ENCODE measurements around the gene OAS3.
"Not testable (repeated sequence)": the region's sequence is repeated elsewhere in the genome, so short reads cannot be mapped to it uniquely, and the experiment has no call there.

Gene OAS3

DNA sequence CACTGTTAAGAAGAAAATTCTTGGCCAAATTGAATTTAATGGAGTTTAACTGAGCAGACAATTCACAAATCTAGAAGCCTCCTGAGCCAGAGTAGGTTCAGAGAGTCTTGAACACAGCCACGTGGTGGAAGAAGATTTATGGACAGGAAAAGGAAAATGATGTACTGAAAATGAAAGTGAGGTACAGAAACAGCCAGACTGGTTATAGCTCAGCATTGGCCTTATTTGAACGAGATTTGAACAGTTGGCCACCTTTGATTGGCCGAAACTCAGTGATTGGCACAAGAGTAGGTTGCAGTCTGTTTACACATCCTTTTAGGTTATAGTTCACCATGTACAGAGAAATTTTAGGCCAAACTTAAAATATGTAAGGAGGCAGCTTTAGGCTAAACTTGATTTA lies 50.0 kb downstream of the OAS3 start:
- DNase-seq = no peak

DNA sequence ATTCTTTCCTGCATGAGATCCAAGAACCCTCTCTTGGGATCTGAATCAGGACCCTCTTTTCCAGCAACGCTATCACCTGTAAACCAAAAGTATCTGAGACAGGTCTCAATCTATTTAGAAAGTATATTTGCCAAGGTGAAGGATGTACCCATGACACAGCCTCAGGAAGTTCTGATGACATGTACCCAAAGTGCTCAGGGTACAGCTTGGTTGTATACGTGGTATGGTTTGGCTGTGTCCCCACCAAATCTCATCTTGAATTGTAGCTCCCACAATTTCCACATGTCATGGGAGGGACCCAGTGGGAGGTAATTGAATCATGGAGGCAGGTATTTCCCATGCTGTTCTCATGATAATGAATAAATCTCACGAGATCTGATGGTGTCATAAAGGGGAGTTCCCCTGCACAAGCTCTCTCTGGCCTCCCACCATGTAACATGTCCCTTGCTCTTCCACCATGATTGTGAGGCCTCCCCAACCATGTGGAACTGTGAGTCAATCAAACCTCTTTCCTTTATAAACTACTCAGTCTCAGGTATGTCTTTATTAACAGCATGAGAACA lies 50.6 kb downstream of the OAS3 start:
- not testable (repeated sequence) for DNase-seq

DNA sequence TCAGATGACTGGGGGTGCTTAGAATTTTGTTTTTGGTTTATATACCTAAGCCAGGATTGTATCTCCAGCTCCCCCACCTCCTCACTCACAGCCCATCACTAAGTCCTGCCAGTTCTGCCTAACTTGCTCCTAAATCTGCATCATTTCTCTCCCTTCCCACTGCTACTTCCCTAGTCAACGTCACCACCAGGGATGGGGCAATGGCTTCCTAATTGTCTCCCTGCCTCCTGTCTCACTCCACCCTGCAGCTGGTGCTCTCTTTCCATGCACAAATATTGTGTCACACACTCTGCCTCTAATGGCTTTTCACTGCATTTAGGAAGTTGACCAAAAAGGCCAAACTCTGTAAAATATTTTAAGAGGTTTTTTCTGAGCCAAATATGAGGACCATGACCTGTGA lies 51.5 kb downstream of the OAS3 start:
- no peak for DNase-seq

DNA sequence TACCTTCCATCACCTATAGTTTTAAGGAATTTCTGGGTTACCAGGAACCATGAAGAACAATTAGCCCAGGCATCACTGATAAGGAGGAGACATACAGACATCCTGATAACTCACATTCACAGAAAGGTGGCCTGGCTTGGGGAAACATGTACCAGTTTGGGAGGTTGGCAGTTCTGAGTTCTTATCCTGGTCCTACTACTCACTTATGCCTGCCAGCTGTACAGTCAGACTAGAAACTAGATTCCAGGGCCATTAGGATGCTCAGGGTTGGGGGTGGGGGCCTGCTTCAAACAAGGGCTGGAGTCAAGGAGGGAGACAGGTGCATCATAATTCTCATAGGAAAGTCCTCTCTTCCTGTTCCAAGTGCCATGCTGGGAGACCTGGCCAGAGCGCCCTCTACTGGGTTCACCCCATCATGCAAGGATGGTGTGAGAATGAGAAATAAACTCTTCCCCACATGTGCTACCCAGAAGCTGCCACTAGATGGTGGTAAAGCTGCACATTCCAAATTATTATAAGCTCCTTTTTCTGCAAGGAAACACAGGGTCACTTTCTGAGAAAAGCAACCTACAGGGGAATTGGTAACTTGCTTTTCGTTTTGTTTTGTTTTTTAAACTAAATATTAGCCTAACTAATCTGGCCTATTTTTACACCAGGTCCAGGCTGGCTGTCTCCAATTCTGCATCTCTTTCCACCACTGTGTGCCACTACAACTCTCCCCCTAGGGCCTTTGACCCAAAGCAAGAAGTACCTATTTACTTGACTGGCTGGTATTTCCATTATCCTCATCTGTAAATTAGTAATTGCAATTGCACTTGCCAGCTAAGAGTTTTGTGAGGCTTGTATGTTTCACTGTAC lies 54.5 kb downstream of the OAS3 start:
- peak; percentile 49 for DNase-seq

- DNase-seq = no peak
Measured at GRCh38 chr12:112995008-112995407, 56.7 kb downstream of the OAS3 start.

DNA sequence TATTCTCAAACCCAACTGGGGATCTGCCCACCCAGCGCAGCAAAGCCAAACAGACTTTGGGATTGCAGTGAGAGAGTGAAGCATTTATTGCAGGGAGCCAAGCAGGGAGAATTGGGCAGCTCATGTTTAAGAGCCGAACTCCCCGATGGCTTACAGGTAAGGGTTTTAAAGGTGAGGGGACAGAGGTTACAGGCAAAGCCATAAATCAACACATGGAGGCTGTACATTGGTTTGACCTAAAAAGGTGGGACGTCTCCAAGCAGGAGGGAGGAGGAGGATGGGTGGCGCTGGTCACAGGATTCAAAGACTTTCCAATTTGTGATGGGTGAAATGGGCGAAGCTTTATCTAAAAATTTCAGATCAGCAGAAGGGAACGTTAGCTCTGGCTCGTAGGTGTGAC lies 58.2 kb downstream of the OAS3 start:
- DNase-seq = no peak

- DNase-seq = no peak
Measured at GRCh38 chr12:112997506-112997905, 59.2 kb downstream of the OAS3 start.

GRCh38 chr12:112998987-112999767 lies 60.9 kb downstream of the OAS3 start:
- peak; percentile 82 for DNase-seq

GRCh38 chr12:113000433-113000832 lies 62.2 kb downstream of the OAS3 start:
- DNase-seq = no peak

DNA sequence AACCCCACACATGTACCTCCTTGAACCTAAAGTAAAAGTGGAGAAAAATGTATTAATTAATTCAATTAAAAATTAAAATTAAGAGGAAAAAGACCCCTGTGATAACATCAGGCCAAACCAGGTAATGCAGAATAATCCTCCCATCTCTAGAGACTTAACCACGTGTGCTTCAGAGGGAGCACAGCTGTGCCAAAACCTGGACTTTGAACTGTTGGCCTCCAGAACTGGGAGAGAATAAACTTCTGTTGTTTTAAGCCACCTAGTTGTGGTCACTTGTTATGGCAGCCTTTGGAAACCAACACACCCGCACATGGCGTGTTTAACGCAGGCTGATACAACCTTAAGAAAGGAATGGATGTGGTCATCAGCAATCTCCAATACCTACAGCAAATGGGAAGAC lies 63.9 kb downstream of the OAS3 start:
- DNase-seq = no peak

DNA sequence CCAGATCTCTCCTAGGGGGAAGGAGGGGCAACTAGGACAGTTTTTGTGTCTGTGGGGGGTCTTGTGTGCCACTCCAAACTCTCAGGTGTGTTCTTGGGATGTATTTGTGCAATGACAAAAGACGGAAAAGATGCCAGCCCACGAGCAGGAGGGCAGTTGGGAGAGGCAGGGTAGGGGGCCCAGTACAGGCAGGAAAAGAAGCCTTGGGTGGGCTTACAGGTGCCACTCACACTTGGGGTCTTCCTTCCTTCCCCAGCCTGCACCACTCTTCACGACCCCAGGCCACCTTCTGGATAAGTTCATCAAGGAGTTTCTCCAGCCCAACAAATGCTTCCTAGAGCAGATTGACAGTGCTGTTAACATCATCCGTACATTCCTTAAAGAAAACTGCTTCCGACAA lies 64.4 kb downstream of the OAS3 start:
- no peak for DNase-seq

DNA sequence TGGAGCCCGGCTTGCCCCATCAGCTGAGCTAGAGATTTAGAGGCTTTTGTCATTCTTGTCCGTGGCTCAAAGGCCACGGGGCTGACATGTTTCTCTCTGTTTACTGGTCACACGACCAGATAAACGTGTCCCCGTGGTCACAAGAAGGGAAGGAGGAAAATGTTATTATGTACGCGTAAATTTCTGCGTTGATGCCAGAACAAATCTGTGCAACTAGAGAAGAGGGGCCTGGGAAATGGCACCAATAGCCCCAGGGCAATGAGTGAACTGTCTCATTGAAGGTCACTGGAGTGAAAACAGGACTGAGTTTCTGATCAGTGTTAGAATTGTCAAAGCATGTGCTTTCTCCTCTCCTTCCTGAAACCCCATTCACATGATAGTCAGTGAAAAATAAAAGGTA lies 65.4 kb downstream of the OAS3 start:
- DNase-seq = peak; percentile 8

DNA sequence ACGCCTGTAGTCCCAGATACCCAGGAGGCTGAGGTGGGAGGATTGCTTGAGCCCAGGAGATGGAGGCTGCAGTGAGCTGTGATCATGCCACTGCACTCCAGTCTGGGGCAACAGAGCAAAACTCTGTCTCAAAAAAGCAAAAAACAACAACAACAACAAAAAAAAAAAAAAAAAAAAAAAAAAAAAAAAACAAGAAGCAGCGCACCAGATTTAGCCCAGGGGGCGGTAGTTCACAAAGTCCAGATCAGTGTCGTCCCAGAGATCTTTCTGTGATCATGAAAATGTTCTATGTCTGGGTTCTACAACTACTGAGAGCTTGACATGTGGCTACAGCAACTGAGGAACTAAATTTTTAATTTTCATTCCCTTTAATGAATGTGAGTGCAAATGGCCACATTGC lies 67.5 kb downstream of the OAS3 start:
- no peak for DNase-seq

GRCh38 chr12:113006206-113006605 lies 67.9 kb downstream of the OAS3 start:
- DNase-seq = no peak

DNA sequence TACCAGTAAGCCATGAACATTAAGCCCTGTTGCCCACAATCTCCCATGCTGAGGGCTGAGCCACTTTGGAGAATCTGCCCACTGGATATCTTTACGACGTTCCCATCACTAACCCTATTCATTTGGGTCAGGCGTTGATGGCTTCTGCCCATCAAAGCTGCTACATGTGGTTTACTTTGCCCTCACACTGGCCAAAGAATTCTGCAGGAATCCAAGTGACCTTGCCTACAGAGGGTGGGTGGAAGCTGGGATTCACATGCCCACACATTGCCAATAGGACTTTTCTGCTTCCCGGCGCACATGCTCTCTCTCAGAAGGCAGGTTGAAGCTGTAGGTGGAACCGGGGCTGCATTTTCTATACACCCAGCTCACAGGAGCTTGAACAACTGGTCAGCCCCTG lies 68.4 kb downstream of the OAS3 start:
- DNase-seq = no peak

DNA sequence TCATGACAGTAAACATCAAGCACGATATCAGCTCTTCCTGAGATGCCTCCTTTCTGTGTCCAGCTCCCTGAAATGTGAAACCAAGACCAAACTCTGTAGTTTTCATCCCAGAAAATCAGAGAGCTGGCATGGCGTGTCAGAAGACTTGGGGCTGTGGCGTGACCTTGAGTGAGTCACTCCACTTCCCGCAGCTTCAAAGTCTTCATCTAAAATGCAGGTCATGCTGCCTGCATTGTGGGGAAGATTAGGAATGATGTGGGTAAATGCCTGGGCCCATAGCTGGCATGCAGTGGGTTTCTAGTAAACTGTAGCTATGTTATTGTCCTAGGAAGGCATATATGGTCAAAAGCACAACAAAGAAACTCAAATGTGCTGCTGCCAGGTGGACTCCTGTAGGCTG lies 68.9 kb downstream of the OAS3 start:
- no peak for DNase-seq

DNA sequence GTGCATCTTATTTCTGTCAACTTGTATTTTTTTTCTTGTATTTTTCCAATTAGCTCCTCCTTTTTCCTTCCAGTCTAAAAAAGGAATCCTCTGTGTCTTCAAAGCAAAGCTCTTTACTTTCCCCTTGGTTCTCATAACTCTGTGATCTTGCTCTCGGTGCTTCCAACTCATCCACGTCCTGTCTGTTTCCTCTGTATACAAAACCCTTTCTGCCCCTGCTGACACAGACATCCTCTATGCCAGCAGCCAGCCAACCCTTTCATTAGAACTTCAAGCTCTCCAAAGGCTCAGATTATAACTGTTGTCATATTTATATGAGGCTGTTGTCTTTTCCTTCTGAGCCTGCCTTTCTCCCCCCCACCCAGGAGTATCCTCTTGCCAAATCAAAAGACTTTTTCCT lies 72.4 kb downstream of the OAS3 start:
- no peak for DNase-seq

DNA sequence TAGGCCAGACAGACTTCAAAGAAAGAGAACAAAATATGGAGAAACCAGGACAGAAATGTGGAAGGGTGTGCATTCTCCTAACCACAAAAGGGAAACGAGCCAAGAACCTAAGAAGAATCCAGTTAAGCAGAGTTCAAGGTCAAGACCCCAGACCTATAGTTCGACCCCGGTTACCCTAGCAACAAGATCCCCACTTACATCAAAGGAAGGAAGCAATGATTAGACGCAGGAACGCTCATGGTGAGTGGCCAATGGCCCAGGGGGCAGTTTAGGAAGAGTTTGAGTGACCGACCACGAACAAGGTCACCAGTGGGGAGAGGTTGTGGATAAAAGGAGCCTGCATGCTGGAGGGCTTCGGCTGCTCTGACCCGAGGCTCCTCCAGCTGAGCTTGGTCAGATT lies 76.3 kb downstream of the OAS3 start:
- DNase-seq = no peak

- no peak for DNase-seq
Measured at GRCh38 chr12:113016796-113017195, 78.5 kb downstream of the OAS3 start.

DNA sequence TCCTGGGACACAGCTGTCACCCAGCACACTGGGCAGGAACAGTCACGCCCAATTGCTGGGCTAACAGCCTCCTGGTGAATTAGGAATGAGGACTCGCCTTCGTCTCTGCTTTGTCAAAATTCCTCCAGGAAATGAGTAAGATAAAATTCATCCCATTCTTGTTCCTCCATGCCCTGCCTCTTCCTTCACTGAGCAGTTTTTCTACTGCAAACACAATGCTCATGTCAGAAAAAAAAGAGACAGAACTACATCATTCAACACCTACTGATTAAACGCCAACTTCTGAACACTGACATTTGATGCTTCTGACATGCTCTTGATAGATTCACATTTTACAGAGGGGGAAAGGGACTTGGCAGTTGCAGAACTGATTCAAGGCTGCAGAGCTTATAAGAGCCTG lies 80.8 kb downstream of the OAS3 start:
- no peak for DNase-seq

GRCh38 chr12:113021500-113021899 lies 83.2 kb downstream of the OAS3 start:
- no peak for DNase-seq
